ENCODE results near the gene FTO.

Gene FTO

DNA sequence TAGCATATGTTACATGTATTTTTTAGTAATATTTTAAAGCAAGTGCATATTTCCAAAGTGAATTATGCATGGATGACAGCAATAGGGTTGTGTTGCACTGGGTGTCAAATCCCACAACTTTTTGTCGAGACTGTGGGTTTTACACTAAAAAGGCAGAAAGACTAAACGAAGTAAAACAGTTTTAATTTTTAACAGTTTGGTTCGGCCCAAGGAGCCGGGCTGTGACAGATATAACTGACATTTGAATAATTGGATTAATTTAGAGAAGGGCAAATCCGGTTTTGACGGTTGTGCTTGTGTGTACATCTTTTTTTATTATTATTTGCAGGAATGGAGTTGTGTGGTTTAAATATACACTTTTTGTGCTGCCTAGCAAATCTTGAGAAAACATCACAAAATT, 263.6 kb downstream of the FTO start:
- DNase-seq (ENCODE audit: low read depth): no peak

- DNase-seq (ENCODE audit: low read depth): peak; percentile 26
These were observed 264.5 kb downstream of the FTO start for GRCh38 chr16:53968454-53968853.

GRCh38 chr16:53968896-53969295, 264.9 kb downstream of the FTO start:
- DNase-seq (ENCODE audit: low read depth): peak; percentile 27

GRCh38 chr16:53971616-53972015, 267.7 kb downstream of the FTO start:
- DNase-seq (ENCODE audit: low read depth): no peak

- DNase-seq (ENCODE audit: low read depth): no peak
These were observed 269.1 kb downstream of the FTO start for GRCh38 chr16:53973021-53973420.

DNA sequence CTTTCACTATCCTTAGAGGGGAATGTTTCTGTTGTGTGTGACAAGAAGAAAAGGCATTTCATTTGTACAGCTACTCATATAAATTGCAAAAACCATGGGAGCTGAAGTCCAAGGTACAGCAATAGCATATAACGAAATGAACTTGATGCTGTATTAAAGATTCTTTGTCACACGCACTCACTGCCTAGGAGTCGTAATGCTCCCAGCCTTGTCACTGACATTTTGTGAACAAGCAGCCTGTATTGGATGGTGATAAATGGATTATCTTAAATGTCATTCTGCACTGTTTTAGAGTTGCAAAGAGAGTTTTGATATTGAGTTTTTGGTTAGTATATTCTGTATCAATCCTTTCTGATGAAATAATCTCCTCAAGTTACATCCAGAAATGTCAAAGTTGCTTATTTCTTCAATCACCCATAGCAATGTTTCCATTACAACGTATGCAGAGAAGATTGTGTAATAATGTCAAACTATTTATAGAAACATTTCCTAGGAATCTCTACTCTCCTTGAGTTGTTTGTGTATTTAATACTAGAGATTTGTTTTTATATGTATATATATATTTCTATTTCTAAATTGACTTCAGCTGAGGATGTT, 270.6 kb downstream of the FTO start:
- DNase-seq (ENCODE audit: low read depth): peak; percentile 41

DNA sequence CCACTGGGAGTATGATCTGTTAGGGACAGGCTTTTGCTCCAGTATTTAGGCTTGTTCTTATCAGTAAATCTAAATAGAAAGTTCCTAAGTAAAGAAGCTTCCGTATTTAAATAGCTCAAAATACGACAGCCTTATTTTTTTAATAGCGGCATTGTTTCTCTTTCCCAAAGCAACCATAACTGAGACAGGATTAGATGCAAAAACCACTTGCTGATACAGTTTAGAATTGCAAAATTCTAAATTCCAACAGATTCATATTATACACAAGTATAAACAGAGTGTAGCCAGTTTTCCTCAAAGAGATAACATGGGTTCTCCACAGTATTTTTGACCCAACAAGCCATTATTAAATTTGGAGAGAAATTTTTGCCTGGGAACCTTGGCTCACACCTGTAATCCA, 276.7 kb downstream of the FTO start:
- no peak for DNase-seq (ENCODE audit: low read depth)

DNA sequence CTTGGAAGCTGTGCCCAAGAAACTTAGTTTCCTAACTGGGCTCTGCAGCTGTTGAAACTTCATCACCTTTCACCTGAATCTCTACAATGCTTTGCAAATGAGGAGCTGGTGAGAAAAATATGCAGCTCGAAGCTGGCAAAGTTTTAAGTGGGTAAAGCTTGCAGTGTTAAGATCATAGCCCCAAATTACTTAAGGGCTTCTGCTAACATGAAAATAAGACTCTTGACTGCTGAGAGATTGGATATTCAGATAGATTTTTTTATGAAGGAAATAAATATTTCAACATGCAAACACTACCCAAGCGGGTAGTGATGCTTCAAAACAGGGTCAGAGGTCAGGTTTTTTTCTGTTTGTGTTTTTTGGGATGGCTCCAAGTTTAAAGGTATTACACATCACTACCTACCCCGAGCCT, 278.7 kb downstream of the FTO start:
- no peak for DNase-seq (ENCODE audit: low read depth)

- no peak for DNase-seq (ENCODE audit: low read depth)
These were observed 281.0 kb downstream of the FTO start for GRCh38 chr16:53984936-53985335.

DNA sequence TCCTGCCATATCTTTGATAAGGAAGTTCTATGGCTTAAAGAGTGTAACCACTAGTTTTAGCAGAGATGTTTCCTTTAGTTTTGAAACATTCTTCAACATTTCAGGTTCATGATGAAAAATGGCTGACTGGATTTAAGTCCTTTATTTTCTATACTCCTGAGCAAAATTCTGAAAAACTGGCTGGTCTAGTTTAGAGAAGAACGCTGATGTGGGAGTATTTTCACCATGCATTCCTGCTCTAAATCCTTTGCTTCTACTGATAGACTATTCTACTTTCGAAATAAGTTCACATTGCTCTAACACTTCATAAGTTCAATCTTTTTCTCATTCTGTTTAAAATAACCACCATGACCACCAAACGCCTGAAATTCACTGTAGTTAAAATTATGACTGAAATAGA, 281.9 kb downstream of the FTO start:
- no peak for DNase-seq (ENCODE audit: low read depth)

DNA sequence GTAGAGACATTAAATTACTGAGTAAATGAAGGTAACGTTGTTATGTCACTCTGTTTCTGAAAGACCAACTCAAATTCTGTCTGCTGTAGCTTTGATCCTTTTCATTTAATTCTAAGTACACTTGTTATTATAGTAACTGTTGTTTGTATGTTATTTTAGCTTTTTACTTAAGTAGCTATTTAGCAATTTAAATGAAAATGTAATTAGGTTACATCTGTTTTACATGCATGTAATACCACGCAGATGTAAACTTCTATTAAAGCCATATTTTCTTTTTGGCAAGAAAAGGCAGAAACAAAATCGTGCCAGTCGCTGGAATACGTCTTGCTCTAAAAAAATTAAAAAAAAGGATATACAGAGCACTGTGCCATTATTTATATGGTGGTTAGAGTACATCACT, 282.8 kb downstream of the FTO start:
- no peak for DNase-seq (ENCODE audit: low read depth)

DNA sequence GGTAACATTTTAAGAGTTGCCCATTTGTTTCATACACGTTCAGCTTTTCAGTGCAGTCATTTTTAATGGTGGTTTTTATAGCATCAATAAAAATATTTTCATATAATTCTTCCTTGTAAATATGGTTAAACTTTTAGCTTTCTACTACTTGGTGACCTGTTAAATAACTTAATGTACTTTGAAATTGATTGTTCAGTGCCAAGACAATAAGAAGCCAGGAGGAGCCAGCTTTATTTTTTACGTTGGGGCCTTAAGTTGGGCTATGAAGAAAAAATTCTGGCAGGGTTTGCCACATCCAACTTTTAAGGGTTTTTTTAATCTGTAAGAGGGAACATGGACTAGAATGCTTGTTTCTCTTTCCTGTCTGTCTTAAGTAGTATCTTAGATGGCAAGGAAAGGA, 284.2 kb downstream of the FTO start:
- no peak for DNase-seq (ENCODE audit: low read depth)

DNA sequence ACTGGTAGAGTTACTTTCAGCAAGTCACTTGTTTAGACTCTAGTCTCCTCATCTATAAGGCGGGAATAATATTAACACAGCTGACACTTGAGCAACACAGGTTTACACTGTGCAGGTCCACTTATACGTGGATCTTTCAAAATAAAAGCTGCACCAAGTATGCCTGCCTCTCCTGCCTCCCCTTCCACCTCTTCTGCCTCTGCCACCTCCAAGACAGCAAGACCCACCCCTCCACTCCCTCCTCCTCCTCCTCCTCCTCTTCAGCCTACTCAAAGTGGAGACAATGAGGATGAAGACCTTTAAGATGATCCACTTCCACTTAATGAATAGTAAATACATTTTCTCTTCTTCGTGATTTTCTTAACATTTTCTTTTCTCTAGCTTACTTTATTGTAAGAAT, 285.6 kb downstream of the FTO start:
- no peak for DNase-seq (ENCODE audit: low read depth)

GRCh38 chr16:53991754-53992378, 287.9 kb downstream of the FTO start:
- peak; percentile 62 for DNase-seq (ENCODE audit: low read depth)

- no peak for DNase-seq (ENCODE audit: low read depth)
These were observed 291.4 kb downstream of the FTO start for GRCh38 chr16:53995378-53995777.

DNA sequence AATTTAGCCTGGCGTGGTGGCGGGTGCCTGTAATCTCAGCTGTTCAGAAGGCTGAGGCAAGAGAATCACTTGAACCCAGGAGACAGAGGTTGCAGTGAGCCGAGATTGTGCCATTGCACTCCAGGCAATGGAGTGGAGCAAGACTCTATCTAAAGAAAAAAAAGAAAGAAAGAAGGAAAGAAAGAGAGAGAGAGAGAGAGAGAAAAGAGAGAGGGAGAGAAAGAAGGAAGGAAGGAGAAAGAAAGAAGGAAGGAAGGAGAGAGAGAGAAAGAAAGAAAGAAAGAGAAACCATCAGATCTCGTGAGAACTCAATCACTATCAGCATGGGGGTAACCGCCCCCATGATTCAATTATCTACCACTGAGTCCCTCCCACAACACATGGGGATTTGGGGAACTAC, 293.0 kb downstream of the FTO start:
- no peak for DNase-seq (ENCODE audit: low read depth)

- DNase-seq (ENCODE audit: low read depth): no peak
These were observed 294.3 kb downstream of the FTO start for GRCh38 chr16:53998024-53998810.

- DNase-seq (ENCODE audit: low read depth): no peak
These were observed 295.1 kb downstream of the FTO start for GRCh38 chr16:53998966-53999522.

DNA sequence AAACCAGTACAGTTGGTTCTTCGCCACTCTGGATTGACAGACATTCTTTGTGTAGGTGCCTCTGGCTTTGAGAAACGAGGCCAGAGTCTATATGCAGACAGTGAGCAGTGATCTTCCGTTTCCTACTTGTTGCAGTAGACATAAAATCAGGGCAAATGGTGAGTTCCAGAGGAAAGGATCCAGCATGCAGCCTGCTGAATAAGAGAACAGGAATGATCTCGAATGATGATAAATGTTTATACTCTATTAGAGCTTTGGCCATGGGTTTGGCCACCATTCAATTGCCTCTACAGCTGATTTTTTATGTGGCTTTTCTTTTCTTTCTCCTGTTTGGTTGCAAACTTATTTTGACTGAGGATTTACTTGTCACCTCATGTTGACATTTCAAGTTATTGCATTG, 295.9 kb downstream of the FTO start:
- peak; percentile 25 for DNase-seq (ENCODE audit: low read depth)

DNA sequence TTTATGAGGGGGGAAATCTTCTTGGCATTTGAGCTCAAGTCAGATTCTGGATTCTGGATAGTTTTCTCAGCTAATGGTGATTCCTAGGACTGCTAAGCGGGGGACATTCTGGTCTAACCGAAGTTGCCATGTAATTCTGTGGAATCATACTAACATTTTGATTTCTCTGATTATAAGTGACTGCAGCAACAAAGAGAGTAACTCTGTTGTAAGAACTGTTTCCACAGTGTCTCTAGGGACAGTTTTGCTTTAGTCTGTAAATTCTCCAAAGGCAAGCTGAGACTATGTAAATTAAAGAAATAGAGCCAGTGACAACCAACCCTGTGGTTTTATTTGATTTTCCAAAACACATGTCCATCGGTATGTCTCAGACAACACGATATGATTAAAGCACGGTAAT, 296.4 kb downstream of the FTO start:
- DNase-seq (ENCODE audit: low read depth): no peak

- DNase-seq (ENCODE audit: low read depth): no peak
These were observed 302.7 kb downstream of the FTO start for GRCh38 chr16:54006693-54007092.

DNA sequence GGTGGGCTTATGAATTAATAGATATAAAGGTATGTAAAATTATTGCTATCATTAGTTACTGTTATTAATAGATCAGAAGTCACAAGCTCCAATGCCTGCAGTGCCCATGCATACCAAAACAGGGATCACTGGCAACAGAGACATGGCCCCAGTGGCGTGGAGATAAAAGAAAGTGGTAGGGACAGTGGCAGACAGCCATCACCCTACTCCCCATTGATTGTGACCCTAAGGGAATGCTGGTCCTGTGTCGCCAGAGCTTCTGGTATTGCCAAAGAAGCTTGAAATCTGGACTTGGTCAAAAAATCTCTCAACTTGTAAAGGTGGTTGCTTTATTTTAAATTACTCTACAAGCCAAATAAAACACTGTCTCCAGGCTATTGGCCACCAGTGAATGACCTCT, 303.5 kb downstream of the FTO start:
- DNase-seq (ENCODE audit: low read depth): no peak
